ENCODE results near the gene ZFP69B.

DNA sequence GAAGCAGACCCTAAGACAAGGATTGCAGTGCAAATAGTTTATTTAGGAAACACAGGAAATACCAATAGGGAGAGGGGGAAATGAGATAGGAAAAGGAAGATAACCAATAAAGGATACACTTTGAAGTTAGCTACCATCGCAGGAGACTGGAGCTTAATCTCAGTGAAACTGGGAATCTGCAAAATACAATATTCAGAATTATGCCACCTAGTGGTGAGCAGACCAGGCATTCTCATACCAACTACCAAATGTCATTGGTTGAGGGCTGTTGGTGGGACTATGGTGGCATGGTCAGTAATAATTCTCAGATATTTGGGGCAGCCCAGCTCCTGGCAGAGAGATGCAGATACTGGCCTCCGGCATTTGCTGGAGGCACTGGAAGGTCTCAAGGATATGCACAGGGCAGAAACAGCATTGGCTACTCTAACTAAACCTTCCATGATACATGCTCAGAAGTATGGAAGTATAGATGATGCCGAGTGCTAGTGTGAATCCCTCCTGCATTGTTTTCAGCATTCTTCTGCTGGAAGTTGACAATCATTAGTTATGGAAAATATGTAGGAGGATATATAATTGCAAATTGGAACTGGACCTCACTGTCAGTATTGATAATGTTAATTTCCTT is 11.8 kb upstream of the ZFP69B start:
- TF ChIP-seq CTCF (IDR thresholded peaks at IDR 0.05; ENCODE audit: low read depth, low read length, poor library complexity, severe bottlenecking) (peak; percentile 92), EZH2phosphoT487 (IDR thresholded peaks at IDR 0.05; ENCODE audit: borderline replicate concordance, low read length) (no peak)

Measured in DOHH2 (cell line).